AG04449 (cell line): ENCODE results near the gene PCNP.
A peak's percentile ranks its signal among the peaks of the same experiment; 100 is the strongest.

Source experiments
- CTCF ChIA-PET: fragments of 350-600 bp; formaldehyde crosslinking; extraction: SDS; loops from one replicate; lab custom pipeline; 2021; ENCODE audit warnings: antibody characterized with exemption; lab: Yijun Ruan, JAX
- POLR2A ChIA-PET: fragments of 400-600, 350-600 bp; formaldehyde crosslinking; extraction: SDS; loops from one replicate; lab custom pipeline; 2020; ENCODE audit warnings: antibody characterized with exemption, inconsistent platforms; lab: Yijun Ruan, JAX
- DNase-seq: peaks from one replicate; pipeline ENCODE4 v3.0.0-alpha.2; 2010; ENCODE audit warnings: low read depth, low spot score
- H3K4me3 ChIP-seq: 2 replicates; pipeline ENCODE4 v1.5.1; 2011; ENCODE audit warnings: low read depth, mild to moderate bottlenecking, control low read depth, low read length
- CTCF ChIP-seq: IDR thresholded peaks from one replicate; pipeline ENCODE4 v1.5.1; 2011; ENCODE audit warnings: mild to moderate bottlenecking, moderate library complexity, low read length, control low read depth, inconsistent platforms; ENCODE audit not compliant: insufficient read depth; ENCODE audit errors: missing control alignments

Gene PCNP

GRCh38 chr3:101561630-101562328 lies 12.2 kb upstream of the PCNP start, which contains the start of gene TRMT10C:
TSS of gene TRMT10C (plus strand) at chr3:101561868. CDS start at chr3:101564782, 2,914 bp downstream.
- ChIA-PET POLR2A (interaction anchor here (2.2 kb wide), 1 partner anchor 12 kb away, joined by 12 read pairs; the partner anchor contains the start of gene PCNP), CTCF (interaction anchor here (5.2 kb wide), 1 partner anchor 11 kb away, joined by 41 read pairs; the partner anchor contains the start of gene PCNP)
- no peak for TF ChIP-seq CTCF
- H3K4me3 ChIP-seq, result peak within 1 kb of the TSS; percentile 93
- no peak for DNase-seq

GRCh38 chr3:101567528-101568317 lies 6.3 kb upstream of the PCNP start:
- CTCF ChIA-PET, result no interaction called here
- no peak for DNase-seq
- no peak for TF ChIP-seq CTCF
- H3K4me3 ChIP-seq, result no peak overlapping the region
- POLR2A ChIA-PET, result no interaction called here

GRCh38 chr3:101571028-101571895 lies 2.7 kb upstream of the PCNP start:
- no peak for DNase-seq
- no peak overlapping the region for H3K4me3 ChIP-seq
- ChIA-PET CTCF (interaction anchor here (1.9 to 3.2 kb wide), 3 partner anchors 8 to 62 kb away, joined by 4 to 41 read pairs (median 14); partner anchors contain the start of gene TRMT10C), POLR2A (no interaction called here)
- TF ChIP-seq CTCF, result no peak

- POLR2A ChIA-PET, result interaction anchor here (0.6 to 2.2 kb wide), 5 partner anchors 10 to 1084 kb away, joined by 3 to 12 read pairs (median 4); partner anchors contain the start of genes TRMT10C and ZBTB11
- CTCF ChIA-PET, result interaction anchor here (0.9 to 3.8 kb wide), 16 partner anchors 11 to 344 kb away, joined by 3 to 41 read pairs (median 5); partner anchors contain the start of genes TRMT10C and ZBTB11
- peak overlapping the region; percentile 87 for H3K4me3 ChIP-seq
- no peak for TF ChIP-seq CTCF
- no peak for DNase-seq
Observed at GRCh38 chr3:101574388-101575112, 570 bp downstream of the PCNP start.

- POLR2A ChIA-PET, result no interaction called here
- no peak overlapping the region for H3K4me3 ChIP-seq
- DNase-seq, result no peak
- CTCF ChIA-PET, result no interaction called here
- no peak for TF ChIP-seq CTCF
Observed at GRCh38 chr3:101577286-101577685, 3.3 kb downstream of the PCNP start.
